Upper lobe of right lung (tissue), 1 donor: ENCODE measurements around the gene GALNT17. TPM values are rescaled to one million over a fixed set of nuclear protein-coding genes. Genes with fewer than 3 reads are reported as not detected.

Experiments
- ATAC-seq: fragments of 200-7000 bp; cut with Tn5 transposase; one replicate; pipeline ENCODE4 v1.9.1; 2020; ENCODE audit warnings: mild to moderate bottlenecking, moderate library complexity
- DNase-seq: peaks from one replicate; pipeline ENCODE4 v3.0.0-alpha.2; 2020
- H3K27ac ChIP-seq: fragments of 200-600 bp; one replicate; pipeline ENCODE4 v1.8.0; 2022
- H3K27me3 ChIP-seq: fragments of 200-600 bp; one replicate; pipeline ENCODE4 v1.8.0; 2022; ENCODE audit warnings: mild to moderate bottlenecking
- H3K36me3 ChIP-seq: fragments of 200-600 bp; one replicate; pipeline ENCODE4 v1.8.0; 2022
- H3K4me1 ChIP-seq: fragments of 200-600 bp; one replicate; pipeline ENCODE4 v1.8.0; 2022
- H3K4me3 ChIP-seq: fragments of 200-600 bp; one replicate; pipeline ENCODE4 v1.8.0; 2022; ENCODE audit warnings: mild to moderate bottlenecking
- H3K9me3 ChIP-seq: fragments of 200-600 bp; one replicate; pipeline ENCODE4 v1.8.0; 2022
- CTCF ChIP-seq: fragments of 200-600 bp; IDR thresholded peaks from one replicate; pipeline ENCODE4 v1.8.0; 2022; ENCODE audit warnings: antibody characterized with exemption
- intact Hi-C: fragments of 100-400 bp; cut with DNase I; formaldehyde crosslinking; loops from one replicate; pipeline ENCODE4 v1.11.0; 2022
- total RNA-seq: library from RNA; stranded (reverse); fragmentation: NEBNext Ultra II Directional; extraction: Animal tissue kit (Norgen Biotek cat#: 25700); gene quantifications from one replicate; pipeline ENCODE4 v1.2.1, GENCODE V29; 2021
- donor health status: DM: no; HTN: yes; CAD: no; lungs with severe emphysema.

The GALNT17 gene
- total RNA-seq, 1 donor from 2014 or later = 7.1 TPM

DNA sequence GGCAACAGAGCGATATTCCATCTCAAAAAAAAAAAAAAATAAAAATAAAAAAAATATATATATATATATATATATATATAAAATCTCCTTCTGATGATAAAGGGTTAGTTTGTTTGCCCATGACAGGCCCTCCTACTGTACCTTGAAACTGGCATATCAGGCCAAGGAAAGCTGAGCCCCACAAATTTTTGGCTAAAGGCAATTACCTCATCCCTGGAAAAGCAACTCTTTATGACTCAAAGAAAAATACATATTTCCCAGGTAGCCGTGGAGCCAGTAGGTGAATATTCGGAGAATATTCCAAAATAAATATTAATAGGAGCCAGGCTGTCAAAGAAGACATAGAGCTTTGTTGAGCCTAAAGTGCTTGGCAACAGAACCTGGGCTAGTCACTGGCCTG, 245.1 kb downstream of the GALNT17 start:
- Histone ChIP-seq H3K4me1 (no peaks in the 10 kb centered on the region), H3K27ac (no peak overlapping the region), H3K36me3 (no peaks in the 10 kb centered on the region), H3K4me3 (no peak overlapping the region), H3K9me3 (no peaks in the 10 kb centered on the region), H3K27me3 (no peaks in the 10 kb centered on the region)
- TF ChIP-seq CTCF = no peak
- DNase-seq (no peak), ATAC-seq (no peak)
- intact Hi-C loops = no loop called here

- Histone ChIP-seq H3K36me3 (no peaks in the 10 kb centered on the region), H3K9me3 (no peaks in the 10 kb centered on the region), H3K27ac (no peak overlapping the region), H3K27me3 (no peaks in the 10 kb centered on the region), H3K4me1 (no peaks in the 10 kb centered on the region), H3K4me3 (no peak overlapping the region)
- ATAC-seq (no peak), DNase-seq (no peak)
- no peak for TF ChIP-seq CTCF
- intact Hi-C loops = no loop called here
Observed at GRCh38 chr7:71377469-71377868, 245.5 kb downstream of the GALNT17 start.

DNA sequence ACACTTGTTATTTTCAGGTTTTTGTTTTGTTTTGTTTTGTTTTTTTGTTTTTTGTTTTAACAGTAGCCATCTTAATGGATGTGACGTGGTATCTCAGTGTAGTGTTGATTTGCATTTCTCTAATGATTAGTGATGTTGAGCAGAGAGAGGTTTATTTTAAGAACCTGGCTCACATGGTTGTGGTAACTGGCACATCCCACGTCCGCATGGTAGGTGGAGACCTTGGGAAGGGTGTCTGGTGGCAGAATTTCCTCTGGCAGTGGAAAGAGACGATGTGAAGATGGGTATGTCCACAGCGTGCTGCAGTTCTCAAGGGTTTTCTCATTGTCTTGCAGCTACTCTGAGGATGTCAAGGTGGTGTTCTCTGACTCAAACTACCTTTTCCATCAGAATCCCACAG, 252.2 kb downstream of the GALNT17 start:
- no peaks in the 10 kb centered on the region for H3K4me1 ChIP-seq
- no peak overlapping the region for H3K4me3 ChIP-seq
- H3K9me3 ChIP-seq = no peaks in the 10 kb centered on the region
- H3K27me3 ChIP-seq = no peaks in the 10 kb centered on the region
- ATAC-seq (no peak), DNase-seq (no peak)
- no peak overlapping the region for H3K27ac ChIP-seq
- intact Hi-C loops = no loop called here
- no peak for TF ChIP-seq CTCF
- no peaks in the 10 kb centered on the region for H3K36me3 ChIP-seq

DNA sequence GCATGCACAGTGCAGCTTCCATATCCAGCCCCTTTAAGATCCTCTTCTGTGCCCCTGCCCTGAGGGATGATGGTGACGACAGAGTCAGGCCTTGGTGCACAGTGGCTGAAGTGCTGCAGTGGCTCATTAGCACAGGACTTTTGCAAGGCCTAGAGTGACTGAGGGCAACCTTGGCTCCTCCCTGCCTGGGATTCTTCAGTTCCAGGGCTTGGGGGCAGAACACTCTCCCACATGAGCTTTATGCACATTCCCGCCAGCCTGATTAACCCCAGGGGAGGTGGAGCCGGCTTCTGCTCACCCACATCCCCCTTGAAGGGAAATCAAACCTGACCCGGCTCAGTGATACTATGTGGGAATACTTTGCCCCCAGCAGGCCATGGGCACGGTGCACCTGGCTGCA, 253.4 kb downstream of the GALNT17 start:
- no peak overlapping the region for H3K4me3 ChIP-seq
- intact Hi-C loops = no loop called here
- H3K4me1 ChIP-seq = no peaks in the 10 kb centered on the region
- H3K27me3 ChIP-seq = no peaks in the 10 kb centered on the region
- no peaks in the 10 kb centered on the region for H3K9me3 ChIP-seq
- H3K27ac ChIP-seq = no peak overlapping the region
- ATAC-seq (no peak), DNase-seq (no peak)
- no peak for TF ChIP-seq CTCF
- H3K36me3 ChIP-seq = no peaks in the 10 kb centered on the region

- no peaks in the 10 kb centered on the region for H3K9me3 ChIP-seq
Observed at GRCh38 chr7:71386152-71386785, 254.3 kb downstream of the GALNT17 start.

More at GRCh38 chr7:71386152-71386785, 254.3 kb downstream of the GALNT17 start:
- H3K27me3 ChIP-seq = no peaks in the 10 kb centered on the region
- intact Hi-C loops = no loop called here
- no peak for DNase-seq
- no peaks in the 10 kb centered on the region for H3K4me1 ChIP-seq
- H3K36me3 ChIP-seq = no peaks in the 10 kb centered on the region
- no peak overlapping the region for H3K27ac ChIP-seq
- no peak overlapping the region for H3K4me3 ChIP-seq
- TF ChIP-seq CTCF = no peak
- no peak for ATAC-seq
